ENCODE data around the gene HAT1. TPM values are rescaled to one million over a fixed set of nuclear protein-coding genes. Genes with fewer than 3 reads are reported as not detected.

HAT1 gene
- total RNA-seq, 1 donor from 2014 or later, result 41.2 TPM

- Mint-ChIP-seq H3K27me3 (no peaks in the 10 kb centered on the region), H3K4me3 (ENCODE audit: low read depth) (no peak overlapping the region), H3K9me3 (ENCODE audit: low read depth) (no peaks in the 10 kb centered on the region), H3K4me1 (ENCODE audit: low read depth) (no peaks in the 10 kb centered on the region), H3K27ac (no peak overlapping the region), H3K36me3 (ENCODE audit: insufficient read depth) (peaks cover 11% of the 10 kb centered on the region)
- TF ChIP-seq CTCF (IDR thresholded peaks at IDR 0.05; ENCODE audit: unreplicated experiment), result no peak
- DNase-seq (ENCODE audit: low spot score, unreplicated experiment), result no peak
Observed at GRCh38 chr2:171952748-171953147, 30.5 kb downstream of the HAT1 start.

DNA sequence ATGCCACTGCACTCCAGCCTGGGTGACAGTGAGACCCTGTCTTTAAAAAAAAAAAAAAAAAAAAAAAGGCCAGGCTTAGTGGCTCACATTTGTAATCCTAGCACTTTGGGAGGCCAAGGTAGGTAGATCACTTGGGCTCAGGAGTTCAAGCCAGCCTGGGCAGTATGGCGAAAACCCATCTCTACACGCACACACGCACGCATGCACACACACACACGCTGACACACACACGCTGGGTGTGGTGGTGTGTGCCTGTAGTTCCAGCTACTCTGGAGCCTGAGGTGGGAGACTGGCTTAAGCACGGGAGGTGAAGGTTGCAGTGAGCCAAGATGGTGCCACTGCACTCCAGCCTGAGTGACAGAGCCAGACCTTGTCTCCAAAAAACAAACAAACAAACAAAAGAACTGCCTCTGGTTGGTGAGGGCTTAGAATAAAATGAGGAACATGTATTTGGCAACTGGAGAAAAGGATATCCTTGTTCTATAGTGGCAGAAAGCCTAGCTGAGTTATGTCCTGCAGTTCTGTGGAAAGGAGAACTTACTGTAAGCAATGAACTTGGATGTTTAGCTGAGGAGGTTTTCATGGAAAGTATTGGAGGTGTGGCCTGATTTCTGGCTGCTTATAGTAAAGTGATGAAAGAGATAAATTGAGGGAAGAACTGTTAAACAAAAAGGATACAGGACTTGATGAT, 34.0 kb downstream of the HAT1 start:
- Mint-ChIP-seq H3K27ac (no peak overlapping the region), H3K9me3 (ENCODE audit: low read depth) (no peaks in the 10 kb centered on the region), H3K4me1 (ENCODE audit: low read depth) (peaks cover 1% of the 10 kb centered on the region), H3K27me3 (no peaks in the 10 kb centered on the region), H3K36me3 (ENCODE audit: insufficient read depth) (peaks cover 5% of the 10 kb centered on the region), H3K4me3 (ENCODE audit: low read depth) (no peak overlapping the region)
- no peak for TF ChIP-seq CTCF (IDR thresholded peaks at IDR 0.05; ENCODE audit: unreplicated experiment)
- no peak for DNase-seq (ENCODE audit: low spot score, unreplicated experiment)

DNA sequence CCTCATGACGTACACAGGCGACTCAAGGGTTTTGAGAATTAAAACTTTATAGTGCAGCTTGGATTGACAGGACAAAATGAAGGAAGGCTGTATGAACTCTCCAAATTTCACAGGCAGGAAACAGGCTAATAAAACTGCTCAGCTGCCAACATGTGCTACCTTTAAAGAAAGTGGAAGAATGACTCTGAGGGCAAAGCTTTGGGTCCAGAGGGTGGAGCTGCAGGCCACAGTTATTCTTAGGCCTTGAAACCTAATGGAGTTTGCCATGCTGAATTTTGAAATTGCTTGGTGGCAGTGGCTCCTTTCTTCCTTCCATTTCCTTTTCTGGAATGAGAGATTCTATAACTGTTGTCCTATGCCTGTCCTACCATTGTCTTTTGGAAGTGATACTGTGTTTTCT, 34.8 kb downstream of the HAT1 start:
- H3K27ac Mint-ChIP-seq, result no peak overlapping the region
- no peak overlapping the region for H3K4me3 Mint-ChIP-seq (ENCODE audit: low read depth)
- peaks cover 5% of the 10 kb centered on the region for H3K36me3 Mint-ChIP-seq (ENCODE audit: insufficient read depth)
- peaks cover 1% of the 10 kb centered on the region for H3K4me1 Mint-ChIP-seq (ENCODE audit: low read depth)
- no peaks in the 10 kb centered on the region for H3K9me3 Mint-ChIP-seq (ENCODE audit: low read depth)
- H3K27me3 Mint-ChIP-seq, result no peaks in the 10 kb centered on the region
- DNase-seq (ENCODE audit: low spot score, unreplicated experiment), result no peak
- TF ChIP-seq CTCF (IDR thresholded peaks at IDR 0.05; ENCODE audit: unreplicated experiment), result no peak

- H3K27ac Mint-ChIP-seq, result no peak overlapping the region
- no peaks in the 10 kb centered on the region for H3K27me3 Mint-ChIP-seq
- H3K4me1 Mint-ChIP-seq (ENCODE audit: low read depth), result peaks cover 1% of the 10 kb centered on the region
- H3K36me3 Mint-ChIP-seq (ENCODE audit: insufficient read depth), result peaks cover 5% of the 10 kb centered on the region
- DNase-seq (ENCODE audit: low spot score, unreplicated experiment), result no peak
- no peaks in the 10 kb centered on the region for H3K9me3 Mint-ChIP-seq (ENCODE audit: low read depth)
- no peak for TF ChIP-seq CTCF (IDR thresholded peaks at IDR 0.05; ENCODE audit: unreplicated experiment)
- no peak overlapping the region for H3K4me3 Mint-ChIP-seq (ENCODE audit: low read depth)
Observed at GRCh38 chr2:171958475-171958874, 36.2 kb downstream of the HAT1 start.

GRCh38 chr2:171959998-171960397, 37.7 kb downstream of the HAT1 start:
- no peak overlapping the region for H3K4me3 Mint-ChIP-seq (ENCODE audit: low read depth)
- no peak for TF ChIP-seq CTCF (IDR thresholded peaks at IDR 0.05; ENCODE audit: unreplicated experiment)
- no peaks in the 10 kb centered on the region for H3K9me3 Mint-ChIP-seq (ENCODE audit: low read depth)

More at GRCh38 chr2:171959998-171960397, 37.7 kb downstream of the HAT1 start:
- H3K27ac Mint-ChIP-seq, result no peak overlapping the region
- H3K36me3 Mint-ChIP-seq (ENCODE audit: insufficient read depth), result peaks cover 4% of the 10 kb centered on the region
- no peaks in the 10 kb centered on the region for H3K27me3 Mint-ChIP-seq
- peaks cover 5% of the 10 kb centered on the region for H3K4me1 Mint-ChIP-seq (ENCODE audit: low read depth)
- DNase-seq (ENCODE audit: low spot score, unreplicated experiment), result no peak
